SK-N-SH treated with all-trans-retinoic acid at 6 μM for 48 hours (cell line): ENCODE data around the gene VOPP1.

ENCODE experiments used
- ATAC-seq: fragments of 200-7000 bp; cut with Tn5 transposase; 3 replicates; pipeline ENCODE4 v1.9.1; 2020; ENCODE audit warnings: mild to moderate bottlenecking, moderate library complexity
- BACH2 ChIP-seq: fragments of 250-450 bp; sonication (Bioruptor Pico); IDR thresholded peaks from 2 replicates; pipeline ENCODE4 v1.9.0; 2021; ENCODE audit warnings: mild to moderate bottlenecking, borderline replicate concordance
- CREB5 ChIP-seq: fragments of 250-450 bp; sonication (Bioruptor Pico); IDR thresholded peaks from 2 replicates; pipeline ENCODE4 v1.5.1; 2020; ENCODE audit warnings: low read depth, mild to moderate bottlenecking, moderate library complexity
- CSDC2 ChIP-seq: fragments of 250-450 bp; sonication (Bioruptor Pico); IDR thresholded peaks from 2 replicates; pipeline ENCODE4 v1.5.0; 2020; ENCODE audit warnings: mild to moderate bottlenecking, moderate library complexity
- ESRRG ChIP-seq: fragments of 250-450 bp; sonication (Bioruptor Pico); IDR thresholded peaks from 2 replicates; pipeline ENCODE4 v1.6.1; 2021; ENCODE audit warnings: mild to moderate bottlenecking
- GLIS3 ChIP-seq: fragments of 250-450 bp; sonication (Bioruptor Pico); IDR thresholded peaks from 2 replicates; pipeline ENCODE4 v1.5.0; 2020; ENCODE audit warnings: mild to moderate bottlenecking, moderate library complexity
- ISL1 ChIP-seq: fragments of 250-450 bp; sonication (Bioruptor Pico); IDR thresholded peaks from 2 replicates; pipeline ENCODE4 v2.1.2; 2022; ENCODE audit warnings: mild to moderate bottlenecking, moderate library complexity
- OSR1 ChIP-seq: fragments of 250-450 bp; sonication (Bioruptor Pico); IDR thresholded peaks from 2 replicates; pipeline ENCODE4 v1.8.0; 2022; ENCODE audit warnings: moderate library complexity, mild to moderate bottlenecking, inconsistent platforms
- PATZ1 ChIP-seq: fragments of 250-450 bp; sonication (Bioruptor Pico); IDR thresholded peaks from 2 replicates; pipeline ENCODE4 v1.8.0; 2020; ENCODE audit warnings: mild to moderate bottlenecking, moderate library complexity, borderline replicate concordance
- POU6F1 ChIP-seq: fragments of 250-450 bp; sonication (Bioruptor Pico); IDR thresholded peaks from 2 replicates; pipeline ENCODE4 v1.8.0; 2021; ENCODE audit warnings: low read depth, mild to moderate bottlenecking, moderate library complexity, borderline replicate concordance
- PPARA ChIP-seq: fragments of 250-450 bp; sonication (Bioruptor Pico); IDR thresholded peaks from 2 replicates; pipeline ENCODE4 v1.5.0; 2020; ENCODE audit warnings: mild to moderate bottlenecking, borderline replicate concordance
- RARB ChIP-seq: fragments of 250-450 bp; sonication (Bioruptor Pico); IDR thresholded peaks from 2 replicates; pipeline ENCODE4 v1.8.0; 2021; ENCODE audit warnings: mild to moderate bottlenecking, moderate library complexity
- SNAI2 ChIP-seq: fragments of 250-450 bp; sonication (Bioruptor Pico); IDR thresholded peaks from 2 replicates; pipeline ENCODE4 v1.5.0; 2020; ENCODE audit warnings: mild to moderate bottlenecking, moderate library complexity
- TOX ChIP-seq: fragments of 250-450 bp; sonication (Bioruptor Pico); IDR thresholded peaks from 2 replicates; pipeline ENCODE4 v1.8.0; 2021; ENCODE audit warnings: mild to moderate bottlenecking, moderate library complexity, borderline replicate concordance
- ZC3H10 ChIP-seq: fragments of 250-450 bp; sonication (Bioruptor Pico); IDR thresholded peaks from 2 replicates; pipeline ENCODE4 v1.5.1; 2021; ENCODE audit warnings: mild to moderate bottlenecking, moderate library complexity
- ZFP3 ChIP-seq: fragments of 250-450 bp; sonication (Bioruptor Pico); IDR thresholded peaks from 2 replicates; pipeline ENCODE4 v1.5.0; 2020; ENCODE audit warnings: mild to moderate bottlenecking, moderate library complexity
- ZFP30 ChIP-seq: fragments of 450-650 bp; formaldehyde crosslinking; IDR thresholded peaks from 2 replicates; pipeline ENCODE4 v1.5.0; 2022; ENCODE audit warnings: mild to moderate bottlenecking, moderate library complexity
- ZNF70 ChIP-seq: fragments of 450-650 bp; formaldehyde crosslinking; IDR thresholded peaks from 2 replicates; pipeline ENCODE4 v1.5.0; 2020; ENCODE audit warnings: mild to moderate bottlenecking, moderate library complexity
- ZNF8 ChIP-seq: fragments of 450-650 bp; formaldehyde crosslinking; IDR thresholded peaks from 2 replicates; pipeline ENCODE4 v1.5.0; 2020; ENCODE audit warnings: mild to moderate bottlenecking, moderate library complexity
- TF ChIP-seq, protein P1 (sequence below): fragments of 250-450 bp; sonication (Bioruptor Pico); IDR thresholded peaks from 2 replicates; pipeline ENCODE4 v1.5.1; 2021; ENCODE audit warnings: mild to moderate bottlenecking, moderate library complexity
- TF ChIP-seq, protein P2 (sequence below): fragments of 250-450 bp; sonication (Bioruptor Pico); IDR thresholded peaks from 2 replicates; pipeline ENCODE4 v1.5.0; 2020; ENCODE audit warnings: mild to moderate bottlenecking, moderate library complexity

Gene VOPP1

DNA sequence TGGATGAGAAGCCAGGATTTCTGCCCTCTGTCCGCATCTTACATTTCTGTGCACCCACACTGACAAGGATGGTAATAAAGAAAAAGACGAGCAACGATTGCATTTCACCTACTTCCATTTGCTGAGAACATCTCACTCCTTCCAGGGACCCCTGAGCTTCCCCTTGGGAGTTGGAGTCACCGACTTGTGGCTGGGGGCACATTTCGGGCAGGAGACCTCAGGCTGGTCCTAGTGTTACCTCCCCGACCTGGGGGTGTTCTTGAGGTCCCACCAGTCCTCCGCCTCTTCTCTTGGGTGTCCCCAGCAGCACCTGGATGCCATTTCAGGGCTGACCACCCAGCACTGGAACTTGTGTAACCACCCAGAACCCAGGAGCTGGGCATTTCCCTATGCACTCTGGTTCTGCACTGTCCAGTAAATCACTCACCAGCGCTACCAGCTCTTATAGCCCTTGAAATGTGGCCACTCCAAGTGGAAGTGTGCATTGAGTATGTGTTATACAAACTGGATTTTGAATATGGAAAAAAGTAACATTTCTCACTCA, 122.2 kb downstream of the VOPP1 start:
- TF ChIP-seq ZNF8, result no peak
- TF ChIP-seq GLIS3 (CRISPR knock-in tag), result no peak
- TF ChIP-seq ZFP30 (CRISPR knock-in tag), result no peak
- no peak for TF ChIP-seq POU6F1 (CRISPR knock-in tag)
- TF ChIP-seq PPARA, result no peak
- no peak for TF ChIP-seq CREB5
- no peak for TF ChIP-seq OSR1
- TF ChIP-seq, protein P1, sequence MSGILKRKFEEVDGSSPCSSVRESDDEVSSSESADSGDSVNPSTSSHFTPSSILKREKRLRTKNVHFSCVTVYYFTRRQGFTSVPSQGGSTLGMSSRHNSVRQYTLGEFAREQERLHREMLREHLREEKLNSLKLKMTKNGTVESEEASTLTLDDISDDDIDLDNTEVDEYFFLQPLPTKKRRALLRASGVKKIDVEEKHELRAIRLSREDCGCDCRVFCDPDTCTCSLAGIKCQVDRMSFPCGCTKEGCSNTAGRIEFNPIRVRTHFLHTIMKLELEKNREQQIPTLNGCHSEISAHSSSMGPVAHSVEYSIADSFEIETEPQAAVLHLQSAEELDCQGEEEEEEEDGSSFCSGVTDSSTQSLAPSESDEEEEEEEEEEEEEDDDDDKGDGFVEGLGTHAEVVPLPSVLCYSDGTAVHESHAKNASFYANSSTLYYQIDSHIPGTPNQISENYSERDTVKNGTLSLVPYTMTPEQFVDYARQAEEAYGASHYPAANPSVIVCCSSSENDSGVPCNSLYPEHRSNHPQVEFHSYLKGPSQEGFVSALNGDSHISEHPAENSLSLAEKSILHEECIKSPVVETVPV (CRISPR knock-in tag), result no peak
- TF ChIP-seq ZFP3 (CRISPR knock-in tag), result no peak
- no peak for TF ChIP-seq PATZ1 (CRISPR knock-in tag)
- no peak for TF ChIP-seq CSDC2 (CRISPR knock-in tag)
- TF ChIP-seq ZC3H10, result no peak
- no peak for TF ChIP-seq SNAI2 (CRISPR knock-in tag)
- TF ChIP-seq TOX (CRISPR knock-in tag), result no peak
- TF ChIP-seq ZNF70 (CRISPR knock-in tag), result no peak
- TF ChIP-seq RARB (CRISPR knock-in tag), result no peak
- TF ChIP-seq ISL1 (CRISPR knock-in tag), result no peak
- TF ChIP-seq ESRRG (CRISPR knock-in tag), result no peak
- no peak for ATAC-seq

GRCh38 chr7:55449205-55449991, 122.9 kb downstream of the VOPP1 start:
- no peak for ATAC-seq
- TF ChIP-seq ESRRG (CRISPR knock-in tag) (no peak), CSDC2 (CRISPR knock-in tag) (no peak), RARB (CRISPR knock-in tag) (no peak), BACH2 (CRISPR knock-in tag) (no peak), ZFP3 (CRISPR knock-in tag) (no peak), SNAI2 (CRISPR knock-in tag) (no peak), CREB5 (no peak), ISL1 (CRISPR knock-in tag) (no peak), ZNF70 (CRISPR knock-in tag) (no peak), PPARA (no peak), ZNF8 (no peak), OSR1 (no peak)
- TF ChIP-seq, protein P2, sequence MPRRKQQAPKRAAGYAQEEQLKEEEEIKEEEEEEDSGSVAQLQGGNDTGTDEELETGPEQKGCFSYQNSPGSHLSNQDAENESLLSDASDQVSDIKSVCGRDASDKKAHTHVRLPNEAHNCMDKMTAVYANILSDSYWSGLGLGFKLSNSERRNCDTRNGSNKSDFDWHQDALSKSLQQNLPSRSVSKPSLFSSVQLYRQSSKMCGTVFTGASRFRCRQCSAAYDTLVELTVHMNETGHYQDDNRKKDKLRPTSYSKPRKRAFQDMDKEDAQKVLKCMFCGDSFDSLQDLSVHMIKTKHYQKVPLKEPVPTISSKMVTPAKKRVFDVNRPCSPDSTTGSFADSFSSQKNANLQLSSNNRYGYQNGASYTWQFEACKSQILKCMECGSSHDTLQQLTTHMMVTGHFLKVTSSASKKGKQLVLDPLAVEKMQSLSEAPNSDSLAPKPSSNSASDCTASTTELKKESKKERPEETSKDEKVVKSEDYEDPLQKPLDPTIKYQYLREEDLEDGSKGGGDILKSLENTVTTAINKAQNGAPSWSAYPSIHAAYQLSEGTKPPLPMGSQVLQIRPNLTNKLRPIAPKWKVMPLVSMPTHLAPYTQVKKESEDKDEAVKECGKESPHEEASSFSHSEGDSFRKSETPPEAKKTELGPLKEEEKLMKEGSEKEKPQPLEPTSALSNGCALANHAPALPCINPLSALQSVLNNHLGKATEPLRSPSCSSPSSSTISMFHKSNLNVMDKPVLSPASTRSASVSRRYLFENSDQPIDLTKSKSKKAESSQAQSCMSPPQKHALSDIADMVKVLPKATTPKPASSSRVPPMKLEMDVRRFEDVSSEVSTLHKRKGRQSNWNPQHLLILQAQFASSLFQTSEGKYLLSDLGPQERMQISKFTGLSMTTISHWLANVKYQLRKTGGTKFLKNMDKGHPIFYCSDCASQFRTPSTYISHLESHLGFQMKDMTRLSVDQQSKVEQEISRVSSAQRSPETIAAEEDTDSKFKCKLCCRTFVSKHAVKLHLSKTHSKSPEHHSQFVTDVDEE (CRISPR knock-in tag), result no peak
